Skin epidermis (tissue), 12 donors: ENCODE data around the gene C1orf232.

ENCODE experiments used
- H3K27ac ChIP-seq, 21 experiments: fragments of 200-600 bp; sonication (generic) in 11 of 21; one replicate each; pipeline ENCODE4 v1.5.0; 2020; ENCODE audit warnings: mild to moderate bottlenecking in 3 of 21, inconsistent platforms in 2 of 21, moderate library complexity in 2 of 21
- H3K4me3 ChIP-seq, 7 experiments: fragments of 200-600 bp; sonication (generic) in 2 of 7; one replicate each; pipeline ENCODE4 v1.5.0; 2020; ENCODE audit warnings: inconsistent platforms in 2 of 7, mild to moderate bottlenecking in 2 of 7, moderate library complexity in 1 of 7

The C1orf232 gene

GRCh38 chr1:26130695-26131094, 38.1 kb downstream of the C1orf232 start:
- Histone ChIP-seq H3K27ac (no peak overlapping the region), H3K4me3 (no peak overlapping the region)

GRCh38 chr1:26129778-26130177, 39.0 kb downstream of the C1orf232 start:
- H3K4me3 ChIP-seq = no peak overlapping the region
- no peak overlapping the region for H3K27ac ChIP-seq

- H3K27ac ChIP-seq = peak overlapping the region in 20 of 21 experiments; percentile 26 to 87 (median 67)
Observed at GRCh38 chr1:26127235-26128163, 41.3 kb downstream of the C1orf232 start.

GRCh38 chr1:26126321-26127084, 42.3 kb downstream of the C1orf232 start:
- H3K4me3 ChIP-seq = peak overlapping the region in 4 of 7 experiments; percentile 4 to 18 (median 8)
- H3K27ac ChIP-seq = peak overlapping the region in 20 of 21 experiments; percentile 38 to 87 (median 67)

More at GRCh38 chr1:26127235-26128163, 41.3 kb downstream of the C1orf232 start:
- H3K4me3 ChIP-seq = peak overlapping the region in 2 of 7 experiments; percentile 5 to 18

- Histone ChIP-seq H3K27ac (peak overlapping the region in 17 of 21 experiments; percentile 2 to 87 (median 63)), H3K4me3 (no peak overlapping the region)
Observed at GRCh38 chr1:26125946-26126320, 42.8 kb downstream of the C1orf232 start.

- Histone ChIP-seq H3K27ac (peak overlapping the region in 7 of 21 experiments; percentile 56 to 87 (median 65)), H3K4me3 (no peak overlapping the region)
Observed at GRCh38 chr1:26125382-26125781, 43.4 kb downstream of the C1orf232 start.

- H3K4me3 ChIP-seq = no peak overlapping the region
- peak overlapping the region in 6 of 21 experiments; percentile 3 to 87 (median 24) for H3K27ac ChIP-seq
Observed at GRCh38 chr1:26124418-26125331, 44.1 kb downstream of the C1orf232 start.

- Histone ChIP-seq H3K4me3 (no peak overlapping the region), H3K27ac (peak overlapping the region in 12 of 21 experiments; percentile 3 to 87 (median 36))
Observed at GRCh38 chr1:26122988-26123973, 45.5 kb downstream of the C1orf232 start.

GRCh38 chr1:26121854-26122773, 46.6 kb downstream of the C1orf232 start:
- H3K27ac ChIP-seq = peak overlapping the region in 12 of 21 experiments; percentile 6 to 87 (median 44)
- H3K4me3 ChIP-seq = no peak overlapping the region

- H3K27ac ChIP-seq = peak overlapping the region in 4 of 21 experiments; percentile 8 to 38 (median 22)
Observed at GRCh38 chr1:26119892-26120608, 48.7 kb downstream of the C1orf232 start.

GRCh38 chr1:26114165-26114927, 54.4 kb downstream of the C1orf232 start:
- Histone ChIP-seq H3K4me3 (no peak overlapping the region), H3K27ac (no peak overlapping the region)

More at GRCh38 chr1:26119892-26120608, 48.7 kb downstream of the C1orf232 start:
- no peak overlapping the region for H3K4me3 ChIP-seq
